HG02642 (cell line): ENCODE measurements around the gene IL34.

Experiments
- ATAC-seq: cut with Tn5 transposase; IDR thresholded peaks from one replicate; pipeline ENCODE4 v1.9.1; 2021; ENCODE audit warnings: mild to moderate bottlenecking; ENCODE audit not compliant: unreplicated experiment, poor library complexity

IL34 gene

DNA sequence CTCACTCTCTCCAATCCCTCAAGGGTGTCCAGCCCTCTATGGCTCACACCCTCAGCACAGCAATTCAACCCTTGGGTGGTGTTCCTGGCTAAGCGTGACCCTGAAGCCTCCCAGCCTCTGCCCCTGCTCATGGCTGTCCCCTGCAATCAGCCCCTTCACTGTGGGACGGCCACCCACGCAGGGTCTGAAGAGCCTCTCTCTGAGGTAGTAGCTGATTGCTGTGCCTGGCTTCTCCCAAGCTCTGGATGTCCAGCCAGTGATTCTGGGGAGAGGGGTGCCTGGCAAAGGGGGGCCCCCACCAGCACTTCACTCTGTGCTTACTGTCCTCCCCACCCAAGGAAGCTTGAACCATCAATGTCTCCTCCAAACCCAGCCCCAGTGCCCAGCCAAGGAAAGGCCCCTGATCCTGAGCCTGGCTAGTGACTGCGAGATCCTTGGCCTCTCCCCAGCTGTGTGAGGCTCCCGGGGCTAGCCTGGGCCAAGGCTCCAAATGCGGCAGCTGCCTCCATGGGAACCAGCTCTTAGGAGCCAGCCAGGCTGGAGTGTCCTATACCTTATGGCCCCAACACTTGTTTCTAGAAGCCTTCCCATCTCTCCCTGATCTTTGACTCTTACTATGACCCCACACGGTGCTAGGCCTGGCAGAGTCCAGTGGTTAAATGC, 29.6 kb downstream of the IL34 start:
- ATAC-seq, result no peak

DNA sequence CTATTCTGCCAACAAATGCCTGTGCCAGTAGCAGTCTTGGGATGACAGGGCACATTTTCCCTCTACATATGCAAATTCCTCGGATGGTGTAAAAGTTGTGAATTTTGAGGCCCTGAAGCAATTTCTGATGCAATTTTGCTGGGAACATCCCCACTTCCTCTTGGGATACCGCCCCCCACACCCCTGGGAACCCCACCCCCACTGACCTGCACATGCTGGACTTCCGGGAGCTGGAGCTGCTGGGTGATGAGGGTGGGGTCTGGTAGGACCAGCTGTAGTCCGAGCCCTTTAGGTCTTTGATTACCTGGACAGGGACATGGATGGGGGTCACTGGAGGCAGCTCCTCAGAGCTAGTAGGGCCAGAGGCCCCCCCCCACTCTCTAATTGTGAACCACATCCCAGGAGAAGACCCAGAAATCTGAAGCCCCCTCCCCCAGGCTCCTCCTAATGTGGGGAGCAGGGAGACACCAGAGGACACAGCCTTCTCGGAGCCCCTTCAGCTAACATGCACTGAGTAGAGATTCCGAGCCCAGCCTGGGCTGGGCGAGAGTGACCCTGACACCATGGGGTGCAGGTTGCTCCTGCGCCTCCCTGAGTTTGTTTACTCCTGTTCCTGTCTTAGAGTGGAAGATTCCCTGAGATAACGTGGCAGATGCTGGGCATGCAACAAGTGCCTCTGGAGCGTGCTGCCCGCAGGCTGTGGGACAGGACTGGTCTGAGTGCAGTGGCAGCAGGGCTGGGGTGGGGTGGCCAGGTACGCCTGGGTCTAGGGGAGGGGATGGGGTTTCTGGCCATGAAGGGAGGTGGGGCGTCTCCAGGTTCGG, 30.5 kb downstream of the IL34 start:
- ATAC-seq, result no peak

DNA sequence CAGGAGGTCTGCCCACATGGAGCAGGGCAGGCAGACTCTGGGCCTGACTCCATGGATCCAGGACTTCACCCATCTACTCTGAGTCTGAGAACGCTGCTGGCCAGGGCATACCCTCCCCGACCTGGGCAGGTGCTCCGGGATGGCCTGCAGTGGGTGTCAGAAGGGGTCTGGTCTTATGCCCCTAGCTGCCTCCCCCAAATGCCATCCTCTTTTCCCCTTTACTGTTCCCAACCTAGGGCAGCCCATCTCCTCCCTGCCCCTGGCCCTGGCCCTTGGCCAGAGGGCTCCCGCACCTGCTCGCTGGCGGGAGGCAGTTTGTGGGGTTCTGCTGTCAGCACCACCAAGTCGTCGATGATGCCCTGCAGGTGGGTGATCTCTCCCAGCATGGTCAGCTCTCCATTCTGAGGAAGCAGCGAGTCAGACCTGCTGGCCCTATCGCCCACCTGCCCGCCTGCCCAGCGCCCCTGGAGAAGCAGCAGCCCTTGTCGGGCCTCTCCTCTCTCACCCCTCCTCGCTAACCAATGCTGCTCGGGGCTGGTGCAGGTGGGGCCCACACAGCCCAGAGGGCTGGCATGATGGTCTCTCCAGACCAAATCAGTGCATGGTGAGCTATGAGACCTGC, 31.3 kb downstream of the IL34 start:
- no peak for ATAC-seq

DNA sequence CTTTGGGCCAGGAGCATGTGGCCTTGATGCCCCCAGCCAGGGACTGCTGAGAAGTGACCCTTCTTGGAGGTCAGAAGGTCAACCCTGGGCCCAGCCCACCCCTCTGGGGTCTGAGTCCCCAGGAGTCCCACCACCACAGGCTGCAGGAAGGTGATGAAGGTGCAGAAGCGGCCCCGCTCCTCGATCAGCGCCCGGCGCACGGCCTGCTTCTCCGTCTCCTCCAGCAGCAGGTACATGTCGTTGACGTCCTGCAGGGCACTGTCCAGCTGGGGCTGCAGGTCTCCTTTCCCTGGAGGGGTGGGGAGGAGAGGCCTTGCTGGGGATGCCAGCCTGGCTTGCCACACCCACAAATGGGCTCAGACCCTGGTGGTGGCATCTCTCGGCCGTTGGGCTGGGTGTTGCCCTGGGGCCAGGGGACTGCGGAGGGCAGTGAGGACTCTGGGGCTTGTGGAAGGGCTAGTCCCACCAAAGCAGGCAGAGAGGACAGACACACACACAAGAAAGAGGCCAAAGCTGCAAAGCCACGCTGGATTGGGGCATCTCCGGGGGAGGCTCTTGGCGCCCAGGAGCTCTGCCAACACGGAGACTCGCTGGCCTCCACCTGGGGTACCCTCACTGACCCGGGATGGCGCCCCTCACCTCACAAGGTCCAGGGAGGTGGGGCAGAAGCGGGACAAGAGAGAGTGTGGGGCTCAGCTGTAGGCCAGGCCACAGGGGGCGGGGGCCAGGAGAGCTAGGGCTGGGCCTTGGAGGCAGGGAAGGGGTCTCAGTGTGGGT, 31.9 kb downstream of the IL34 start:
- no peak for ATAC-seq

DNA sequence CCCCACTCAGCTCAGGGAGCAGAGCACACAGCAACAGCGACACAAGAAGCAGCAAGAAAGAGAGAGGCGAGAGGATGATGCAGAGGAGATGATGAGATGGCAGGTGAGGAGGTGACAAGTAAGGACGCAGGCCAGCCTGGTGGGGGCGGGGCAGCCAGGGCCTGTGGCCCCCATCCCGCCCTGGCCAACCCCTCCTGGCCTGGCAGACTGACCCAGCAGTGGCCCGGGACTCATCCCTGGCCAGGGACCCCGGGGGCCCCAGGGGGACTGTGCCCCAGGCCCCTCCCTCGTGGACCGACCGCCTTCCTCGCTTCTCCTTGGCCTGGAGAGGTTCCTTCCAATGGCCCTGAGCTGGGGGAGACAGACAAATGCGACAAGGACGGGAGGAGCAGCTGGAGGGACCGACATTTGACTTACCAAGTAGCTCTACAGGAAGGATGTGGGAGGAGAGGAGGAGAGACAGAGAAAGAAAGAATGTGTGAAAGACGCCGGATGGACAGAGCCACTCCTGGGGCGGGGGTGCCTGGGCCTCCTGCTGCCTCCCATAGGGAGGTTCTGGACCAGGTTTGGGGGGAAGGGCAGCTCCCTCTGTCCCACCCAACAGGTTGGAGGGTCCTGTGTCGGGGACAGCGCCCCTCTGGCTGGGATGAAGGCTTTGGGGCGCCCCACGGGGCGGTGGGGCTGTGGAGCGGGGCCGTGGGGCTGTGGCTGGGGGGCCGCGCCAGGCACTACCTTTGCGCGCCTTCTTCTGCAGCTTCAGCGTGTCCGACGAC, 32.7 kb downstream of the IL34 start:
- no peak for ATAC-seq

DNA sequence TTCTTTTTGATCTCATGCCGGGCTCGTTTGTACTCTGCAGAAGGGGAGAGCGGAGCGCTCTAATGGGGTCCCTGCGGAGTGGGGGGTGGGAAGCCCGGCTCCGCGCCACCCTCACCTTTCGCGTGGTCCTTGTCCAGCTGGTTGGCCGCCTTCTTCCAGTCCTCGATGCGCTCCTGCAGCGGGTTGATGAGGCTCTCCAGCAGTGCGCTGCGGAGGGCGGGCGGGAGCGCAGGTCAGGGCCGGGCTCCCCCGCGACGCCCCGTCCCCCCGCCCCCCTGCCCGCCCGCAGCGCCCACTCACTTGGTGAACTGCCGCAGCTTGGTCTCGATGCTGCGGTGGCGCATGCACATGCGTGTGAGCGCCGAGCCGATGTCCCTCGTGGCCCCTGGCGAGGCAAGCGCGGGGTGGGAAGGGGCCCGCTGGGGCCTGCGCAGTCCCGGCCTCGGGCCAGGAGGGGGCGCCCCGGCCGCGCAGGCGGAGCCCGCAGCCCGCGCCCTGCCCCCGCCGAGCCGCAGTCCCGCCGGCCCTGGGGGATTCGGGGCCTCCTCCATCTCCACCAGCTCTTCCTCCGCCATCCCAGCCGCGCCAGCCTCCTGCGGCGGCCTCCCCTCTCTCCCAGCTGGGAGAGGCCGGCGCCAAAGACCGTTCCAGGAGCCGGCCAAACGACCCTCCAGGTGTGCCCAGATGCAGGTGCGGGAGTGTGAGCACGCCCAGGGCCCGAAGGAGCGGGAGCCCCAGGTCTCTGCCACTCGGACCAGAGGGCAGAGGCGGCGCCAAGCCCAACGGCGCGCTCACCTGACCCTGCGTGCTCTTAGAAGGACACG, 33.5 kb downstream of the IL34 start:
- ATAC-seq, result no peak

DNA sequence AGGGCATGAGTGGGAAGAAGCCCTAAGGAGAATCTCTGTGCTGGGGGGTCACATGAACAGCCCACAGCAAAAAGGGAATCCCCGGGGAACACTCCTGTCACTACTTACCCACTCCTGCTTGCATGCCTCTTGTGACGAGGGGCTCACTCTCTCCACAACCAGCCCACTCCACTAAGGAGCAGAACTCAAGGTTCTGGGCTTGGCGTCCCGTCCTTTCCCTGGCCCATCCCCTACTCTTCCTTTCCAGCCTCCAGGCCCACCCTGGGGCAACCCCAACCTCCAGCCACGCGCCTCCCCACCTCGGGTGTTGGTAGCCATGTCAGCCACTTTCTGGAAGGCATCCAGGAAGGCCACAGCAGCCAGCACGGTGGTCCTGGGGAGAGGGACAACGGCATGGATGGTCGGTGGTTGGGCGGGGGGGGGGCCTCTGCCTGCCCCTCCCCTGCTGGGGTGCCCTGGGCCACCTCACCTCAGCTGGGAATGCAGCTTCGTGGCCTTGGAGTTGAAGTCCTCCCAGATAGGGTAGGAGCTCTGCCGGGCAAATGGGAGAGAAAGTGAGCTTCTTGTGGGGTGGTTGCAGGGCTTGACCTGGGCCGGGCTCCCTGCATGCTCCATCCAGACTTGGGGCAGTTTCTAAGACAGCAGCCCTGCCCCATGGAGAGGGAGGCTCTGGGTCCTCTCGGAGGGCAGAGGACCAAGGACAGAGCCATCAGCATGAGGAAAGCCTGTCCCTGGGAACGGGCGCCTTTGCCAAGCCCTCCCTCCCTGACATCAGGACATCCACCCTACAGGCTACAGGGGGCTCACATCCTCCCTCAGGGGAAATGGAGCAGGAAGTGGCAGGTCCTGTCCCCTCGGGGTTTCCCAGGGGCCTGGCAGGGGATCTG, 34.4 kb downstream of the IL34 start:
- no peak for ATAC-seq

DNA sequence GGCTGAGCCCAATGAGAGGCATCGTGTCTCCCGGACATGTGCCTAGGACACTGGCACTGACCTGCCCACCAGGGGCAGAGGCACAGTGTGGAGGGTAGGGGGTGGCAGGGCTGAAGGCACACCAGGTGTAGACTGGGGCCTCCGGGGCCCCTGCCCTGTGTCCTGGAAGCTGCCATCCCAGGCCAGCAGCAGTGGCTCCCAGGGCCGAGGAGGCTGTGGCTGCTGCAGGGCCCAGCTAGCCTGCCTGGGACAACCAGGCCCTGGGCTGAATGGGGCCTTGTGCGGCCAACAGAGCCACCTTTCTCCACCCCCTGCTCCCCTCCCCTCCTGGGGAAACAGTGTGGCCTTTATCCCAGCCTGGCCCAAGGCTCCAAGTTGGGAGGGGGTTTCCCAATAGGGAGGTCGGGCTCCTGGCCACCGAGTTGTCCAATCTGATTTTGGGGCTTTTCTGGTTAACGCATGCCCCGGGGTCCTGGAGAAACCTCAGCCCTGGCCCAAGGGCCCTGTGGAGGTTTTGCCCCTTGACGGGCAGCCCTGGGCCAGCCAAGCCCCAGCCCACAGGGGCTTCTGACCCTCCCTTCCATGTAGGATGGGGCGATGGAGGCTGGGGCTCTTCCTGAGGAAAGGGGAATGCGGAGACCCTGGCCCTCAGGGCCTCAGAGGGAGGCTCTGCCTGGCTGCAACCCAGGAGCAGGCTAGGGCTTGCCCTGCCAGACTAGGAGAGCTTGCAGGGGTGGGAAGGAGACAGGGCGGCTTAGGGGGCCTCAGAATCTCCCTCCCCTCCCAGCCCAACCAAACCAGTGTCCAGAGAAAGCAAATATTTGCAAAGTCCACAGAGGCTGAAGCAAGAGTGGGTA, 35.3 kb downstream of the IL34 start:
- no peak for ATAC-seq

DNA sequence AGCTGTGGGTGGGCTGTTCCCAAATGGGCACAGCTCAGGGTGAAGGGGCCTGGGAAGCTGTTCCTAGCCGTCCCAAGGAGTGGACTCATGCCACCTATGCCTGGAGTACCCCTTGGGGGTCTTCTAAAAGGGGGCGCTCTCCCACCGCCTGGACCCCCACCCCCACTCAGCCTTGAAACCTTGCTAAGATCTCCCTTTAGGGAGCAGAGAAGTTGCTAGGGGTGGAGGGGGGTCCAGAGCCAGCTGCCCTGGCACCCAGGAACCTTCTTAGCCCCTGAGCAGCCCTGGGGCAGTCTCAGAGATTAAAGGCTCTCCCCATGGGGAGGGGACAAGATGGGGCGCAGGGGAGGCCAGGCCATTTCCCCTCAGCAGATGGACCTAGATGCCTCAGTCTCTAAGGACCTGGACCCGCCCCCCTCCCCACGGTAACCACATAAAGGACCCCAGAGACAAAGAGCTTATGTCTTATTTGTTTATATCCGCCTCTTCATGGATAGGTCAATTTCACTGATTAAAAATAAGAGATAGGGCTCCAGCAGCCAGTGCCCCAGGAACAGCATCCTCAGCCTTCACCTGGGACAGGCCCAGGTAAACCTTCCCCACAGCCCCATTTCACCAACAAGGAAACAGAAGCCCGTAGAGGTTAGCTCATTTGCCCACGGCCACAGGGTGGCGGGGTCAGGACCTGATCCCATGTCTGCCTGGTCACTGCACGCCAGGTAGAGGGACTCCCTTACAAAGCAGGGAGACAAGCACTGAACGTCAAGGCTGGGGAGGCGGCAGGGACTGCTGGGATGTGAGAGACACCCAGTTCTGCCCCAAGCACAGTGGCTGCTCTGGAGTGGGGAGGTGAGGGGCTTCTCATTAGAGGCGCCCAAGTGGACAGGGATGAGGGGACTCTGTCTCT, 36.1 kb downstream of the IL34 start:
- ATAC-seq, result no peak

DNA sequence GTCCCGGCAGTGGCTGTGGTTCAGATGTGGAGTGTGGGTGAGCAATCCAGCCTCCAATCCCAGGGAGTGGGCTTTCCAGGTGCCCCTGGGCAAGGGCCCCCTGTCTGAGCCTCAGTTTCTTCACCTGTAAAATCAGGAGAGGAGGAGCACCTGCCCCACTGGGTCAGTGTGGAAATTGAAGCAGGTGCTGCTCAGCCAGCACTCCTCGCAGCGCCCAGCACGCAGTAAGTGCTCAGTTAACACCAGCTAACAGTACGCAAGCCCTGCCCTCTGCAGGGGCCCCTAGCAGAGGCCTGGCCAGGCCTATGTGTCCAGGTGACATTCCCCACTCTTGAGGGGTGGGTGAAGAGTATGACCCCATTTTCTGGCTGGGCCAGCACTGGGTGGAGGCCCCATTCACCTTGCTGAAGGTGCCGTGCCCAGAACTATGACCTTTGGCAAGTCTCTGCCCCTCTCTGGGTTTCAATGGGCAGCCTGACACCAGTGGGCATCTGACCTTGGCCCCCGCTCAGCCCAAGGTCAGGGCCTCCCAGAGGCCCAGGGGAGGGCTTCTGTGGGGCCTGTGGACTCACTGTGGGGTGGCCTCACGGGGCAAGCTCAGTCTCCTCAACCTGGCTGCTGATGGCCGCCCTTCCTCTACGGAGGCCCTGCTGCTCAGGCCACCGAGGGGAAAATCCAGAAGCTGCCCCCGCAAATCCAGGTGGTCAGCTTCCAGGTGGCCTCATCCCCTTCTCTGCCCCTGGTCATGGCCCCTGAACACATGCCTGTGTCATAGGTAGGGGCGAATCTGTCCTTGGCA, 37.0 kb downstream of the IL34 start:
- no peak for ATAC-seq

DNA sequence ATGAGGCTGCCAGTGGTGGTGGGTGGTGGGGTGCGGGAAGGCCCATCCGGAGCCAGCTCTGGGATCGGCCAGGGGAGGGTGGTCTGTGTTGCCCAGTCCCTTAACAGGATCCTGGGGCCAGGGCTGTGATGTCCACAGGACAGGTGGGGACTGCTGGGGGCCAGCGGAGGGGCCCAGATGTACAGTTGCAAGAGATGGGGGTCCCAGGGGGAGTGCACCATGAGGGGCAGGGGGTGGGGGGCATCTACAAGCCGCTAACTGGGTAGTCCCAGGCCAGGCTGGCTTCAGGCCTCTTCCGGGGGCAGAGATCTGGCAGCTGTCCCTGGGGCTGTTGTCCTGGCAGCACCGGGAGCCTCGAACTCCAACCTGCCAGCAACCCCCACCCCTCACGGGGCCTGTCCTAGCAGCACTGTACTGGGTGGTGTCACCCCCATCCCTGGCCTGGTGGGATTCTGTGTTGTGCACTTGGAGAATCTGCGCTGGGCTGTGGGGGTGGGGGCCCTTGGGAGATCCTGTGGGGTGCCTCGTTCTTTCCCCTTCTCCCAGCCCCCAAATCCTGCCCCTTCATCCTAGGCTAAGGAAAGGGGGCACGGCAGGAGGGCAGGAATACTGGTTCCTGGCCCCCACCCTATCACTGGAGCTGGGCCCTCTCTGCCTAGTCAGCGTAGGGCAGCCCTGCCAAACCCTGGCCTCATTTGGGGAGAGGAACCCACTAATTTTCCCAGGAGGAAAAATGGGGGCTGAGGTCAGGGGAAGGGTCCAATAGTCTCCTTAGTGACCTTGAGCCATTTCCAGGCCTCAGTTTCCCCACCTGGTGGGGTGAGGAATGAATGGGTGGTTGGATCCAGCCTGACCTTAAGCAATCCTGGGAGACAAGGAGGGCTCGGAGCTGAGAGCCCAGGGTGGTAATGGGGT, 38.0 kb downstream of the IL34 start:
- ATAC-seq, result no peak

DNA sequence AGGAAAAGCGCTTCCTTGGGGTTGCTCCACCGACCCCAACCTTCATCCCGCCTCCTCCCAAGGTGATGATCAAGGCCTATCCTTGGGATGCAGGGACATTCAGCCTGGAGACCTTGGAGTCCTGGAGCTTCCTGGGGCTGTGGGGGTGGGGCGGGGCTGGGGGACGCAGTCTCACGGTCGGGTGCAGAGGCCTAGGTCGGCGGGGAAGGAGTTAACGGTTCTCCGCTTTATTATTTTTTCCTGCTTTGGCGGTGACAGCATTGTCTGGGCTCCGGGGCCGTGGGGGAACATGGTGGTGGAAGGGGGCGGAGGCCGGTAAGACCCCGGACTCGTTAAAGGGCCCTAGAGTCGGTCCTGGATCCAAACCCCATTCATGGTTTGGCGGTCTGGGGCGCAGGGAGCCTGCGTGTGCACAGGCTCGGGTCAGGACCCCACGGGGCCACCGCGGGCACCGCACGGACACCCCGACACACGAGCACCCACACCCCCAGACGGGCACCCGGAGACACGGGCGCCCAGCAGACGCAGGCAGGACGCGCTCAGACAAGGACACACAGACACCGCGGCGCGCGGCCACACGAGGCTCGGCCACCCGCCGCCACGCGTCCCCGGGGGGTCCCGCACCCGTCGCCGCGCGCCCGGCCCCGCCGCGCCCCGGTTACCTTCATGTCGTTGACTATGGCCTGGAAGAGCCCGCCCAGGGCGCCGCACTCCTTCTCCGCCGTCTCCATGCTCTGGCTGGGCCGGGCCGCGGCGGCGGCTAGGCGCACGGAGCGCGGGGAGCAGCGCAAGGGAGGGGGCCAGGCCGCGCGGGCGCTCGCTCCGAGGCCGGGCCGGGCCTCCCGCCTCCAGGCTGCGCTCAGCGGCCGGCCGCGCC, 38.9 kb downstream of the IL34 start:
- ATAC-seq, result no peak

DNA sequence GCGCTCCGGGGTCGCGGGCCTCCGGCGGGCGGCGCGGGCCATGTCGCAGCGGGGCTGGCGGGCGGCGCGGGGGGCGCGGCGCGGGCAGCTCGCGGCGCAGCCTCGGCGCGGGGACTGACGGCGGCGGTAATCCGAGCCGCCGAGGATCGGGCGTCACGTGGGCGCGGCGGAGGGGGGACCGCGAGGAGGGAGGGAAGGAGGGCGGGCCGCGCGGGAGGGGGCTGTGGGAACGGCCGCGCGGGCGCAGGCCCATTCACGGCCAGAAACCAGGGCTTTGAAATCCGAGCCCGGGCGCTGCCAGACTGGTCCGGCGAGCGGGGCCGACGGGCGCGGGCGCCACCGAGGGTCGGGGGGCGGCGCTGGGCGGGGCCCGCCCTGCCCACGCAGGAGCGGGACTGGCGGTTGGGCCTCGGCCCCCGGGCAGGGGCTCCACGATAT, 39.6 kb downstream of the IL34 start, which contains the start of gene MTSS2:
Gene MTSS2 (minus strand): TSS at position 116 of the 438 bp plus-strand sequence. CDS start 262 bp downstream, outside the sequence.
- ATAC-seq, result no peak
